Measurements from ENCODE around the gene ESRRA.

GRCh38 chr11:64344787-64345186 is 39.5 kb downstream of the ESRRA start:
- no peak for TF ChIP-seq RCOR1 (IDR thresholded peaks at IDR 0.05; ENCODE audit: insufficient replicate concordance, low read length)
- TF ChIP-seq, protein P1, sequence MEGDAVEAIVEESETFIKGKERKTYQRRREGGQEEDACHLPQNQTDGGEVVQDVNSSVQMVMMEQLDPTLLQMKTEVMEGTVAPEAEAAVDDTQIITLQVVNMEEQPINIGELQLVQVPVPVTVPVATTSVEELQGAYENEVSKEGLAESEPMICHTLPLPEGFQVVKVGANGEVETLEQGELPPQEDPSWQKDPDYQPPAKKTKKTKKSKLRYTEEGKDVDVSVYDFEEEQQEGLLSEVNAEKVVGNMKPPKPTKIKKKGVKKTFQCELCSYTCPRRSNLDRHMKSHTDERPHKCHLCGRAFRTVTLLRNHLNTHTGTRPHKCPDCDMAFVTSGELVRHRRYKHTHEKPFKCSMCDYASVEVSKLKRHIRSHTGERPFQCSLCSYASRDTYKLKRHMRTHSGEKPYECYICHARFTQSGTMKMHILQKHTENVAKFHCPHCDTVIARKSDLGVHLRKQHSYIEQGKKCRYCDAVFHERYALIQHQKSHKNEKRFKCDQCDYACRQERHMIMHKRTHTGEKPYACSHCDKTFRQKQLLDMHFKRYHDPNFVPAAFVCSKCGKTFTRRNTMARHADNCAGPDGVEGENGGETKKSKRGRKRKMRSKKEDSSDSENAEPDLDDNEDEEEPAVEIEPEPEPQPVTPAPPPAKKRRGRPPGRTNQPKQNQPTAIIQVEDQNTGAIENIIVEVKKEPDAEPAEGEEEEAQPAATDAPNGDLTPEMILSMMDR (conservative IDR thresholded peaks at IDR 0.05; ENCODE audit: low read depth, low read length): no peak
- TF ChIP-seq, protein P2, sequence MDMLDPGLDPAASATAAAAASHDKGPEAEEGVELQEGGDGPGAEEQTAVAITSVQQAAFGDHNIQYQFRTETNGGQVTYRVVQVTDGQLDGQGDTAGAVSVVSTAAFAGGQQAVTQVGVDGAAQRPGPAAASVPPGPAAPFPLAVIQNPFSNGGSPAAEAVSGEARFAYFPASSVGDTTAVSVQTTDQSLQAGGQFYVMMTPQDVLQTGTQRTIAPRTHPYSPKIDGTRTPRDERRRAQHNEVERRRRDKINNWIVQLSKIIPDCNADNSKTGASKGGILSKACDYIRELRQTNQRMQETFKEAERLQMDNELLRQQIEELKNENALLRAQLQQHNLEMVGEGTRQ (IDR thresholded peaks at IDR 0.05; ENCODE audit: low read depth, low read length): no peak

All from IMR-90 (cell line).